ENCODE data around the gene ZNF438.

- TF ChIP-seq, protein P1, sequence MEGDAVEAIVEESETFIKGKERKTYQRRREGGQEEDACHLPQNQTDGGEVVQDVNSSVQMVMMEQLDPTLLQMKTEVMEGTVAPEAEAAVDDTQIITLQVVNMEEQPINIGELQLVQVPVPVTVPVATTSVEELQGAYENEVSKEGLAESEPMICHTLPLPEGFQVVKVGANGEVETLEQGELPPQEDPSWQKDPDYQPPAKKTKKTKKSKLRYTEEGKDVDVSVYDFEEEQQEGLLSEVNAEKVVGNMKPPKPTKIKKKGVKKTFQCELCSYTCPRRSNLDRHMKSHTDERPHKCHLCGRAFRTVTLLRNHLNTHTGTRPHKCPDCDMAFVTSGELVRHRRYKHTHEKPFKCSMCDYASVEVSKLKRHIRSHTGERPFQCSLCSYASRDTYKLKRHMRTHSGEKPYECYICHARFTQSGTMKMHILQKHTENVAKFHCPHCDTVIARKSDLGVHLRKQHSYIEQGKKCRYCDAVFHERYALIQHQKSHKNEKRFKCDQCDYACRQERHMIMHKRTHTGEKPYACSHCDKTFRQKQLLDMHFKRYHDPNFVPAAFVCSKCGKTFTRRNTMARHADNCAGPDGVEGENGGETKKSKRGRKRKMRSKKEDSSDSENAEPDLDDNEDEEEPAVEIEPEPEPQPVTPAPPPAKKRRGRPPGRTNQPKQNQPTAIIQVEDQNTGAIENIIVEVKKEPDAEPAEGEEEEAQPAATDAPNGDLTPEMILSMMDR (IDR thresholded peaks at IDR 0.05) = no peak
- TF ChIP-seq POLR2A (IDR thresholded peaks at IDR 0.05) (no peak), POLR2AphosphoS5 (IDR thresholded peaks at IDR 0.05) (no peak)
Measured at GRCh38 chr10:30978843-30979242, 52.8 kb downstream of the ZNF438 start.
